Measurements from ENCODE around the gene METRN.

GRCh38 chr16:762595-763268 is 47.8 kb downstream of the METRN start:
- no peak for TF ChIP-seq CTCF (IDR thresholded peaks at IDR 0.05)
- no peak for TF ChIP-seq ZFX (IDR thresholded peaks at IDR 0.05; ENCODE audit: borderline replicate concordance)

Data from 22Rv1 (cell line).